ENCODE results near the gene CCDC106.

CCDC106 gene

GRCh38 chr19:55687281-55688201 lies 39.5 kb downstream of the CCDC106 start:
- DNase-seq: no peak

- DNase-seq: no peak
Measured at GRCh38 chr19:55688422-55689218, 40.6 kb downstream of the CCDC106 start.

DNA sequence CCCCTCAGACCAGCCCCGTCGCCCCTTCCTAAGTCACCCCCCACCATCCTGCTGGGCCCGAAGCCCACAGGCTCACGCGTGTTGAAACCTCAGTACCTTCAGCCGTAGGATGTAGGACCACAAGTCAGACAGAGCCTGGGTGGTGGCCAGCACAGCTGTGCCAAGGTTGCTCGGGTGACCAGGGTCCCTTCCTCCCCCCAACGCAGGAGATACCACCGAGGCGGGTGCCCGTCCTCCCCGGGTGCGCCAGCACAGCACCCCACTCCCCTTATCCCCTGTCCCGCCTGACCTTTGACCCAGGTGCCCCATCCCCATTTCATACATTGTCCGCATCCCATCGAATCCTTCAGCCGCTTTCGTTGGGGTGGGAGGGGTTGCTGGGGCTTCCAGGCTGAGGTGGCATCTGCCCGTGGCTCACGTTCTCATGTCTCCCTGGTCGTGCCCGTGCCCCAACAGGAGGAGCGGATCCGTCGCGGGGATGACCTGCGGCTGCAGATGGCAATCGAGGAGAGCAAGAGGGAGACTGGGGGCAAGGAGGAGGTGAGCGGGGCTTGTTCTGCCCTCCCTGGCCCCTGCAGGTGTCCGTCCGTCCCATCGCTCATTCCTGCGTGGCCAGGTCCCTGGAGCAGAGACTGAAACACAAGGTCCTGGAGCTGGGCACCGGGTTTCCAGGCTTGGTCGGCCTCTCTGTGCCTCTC lies 41.5 kb downstream of the CCDC106 start:
- DNase-seq: no peak

DNA sequence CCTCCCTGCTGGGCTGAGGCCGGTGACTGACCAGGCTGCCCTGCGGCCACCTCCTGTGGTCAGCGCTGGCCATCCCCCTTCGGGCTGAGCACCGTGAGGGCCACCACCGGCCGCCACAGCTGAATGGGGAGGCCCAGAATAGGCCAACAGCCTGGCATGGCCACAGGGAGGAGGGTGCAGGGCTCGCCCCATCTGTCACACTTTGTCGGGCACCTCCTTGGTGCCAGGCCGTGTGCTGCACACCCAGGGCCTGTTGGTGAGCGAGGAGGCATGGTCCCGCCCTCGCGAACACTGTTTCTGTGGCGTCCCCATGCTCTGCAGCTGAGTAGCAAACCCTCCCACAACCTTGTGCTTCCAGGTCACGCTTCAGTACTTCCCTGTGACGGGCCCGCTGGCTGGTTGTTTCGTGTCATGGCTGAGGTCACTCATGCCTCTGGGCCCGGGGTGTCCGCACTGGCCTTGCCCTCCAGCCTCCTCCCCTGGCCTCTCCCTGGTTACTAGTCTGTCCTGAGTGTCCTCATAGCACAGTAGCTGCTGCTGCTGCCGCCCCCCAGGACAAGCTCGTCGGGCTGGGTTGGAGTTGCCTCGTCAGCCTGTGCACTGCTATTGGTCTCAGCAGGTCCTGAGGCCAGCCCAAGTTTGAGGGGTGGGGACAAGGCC lies 42.2 kb downstream of the CCDC106 start:
- DNase-seq: no peak

GRCh38 chr19:55690769-55691545 lies 42.9 kb downstream of the CCDC106 start:
- no peak for DNase-seq

DNA sequence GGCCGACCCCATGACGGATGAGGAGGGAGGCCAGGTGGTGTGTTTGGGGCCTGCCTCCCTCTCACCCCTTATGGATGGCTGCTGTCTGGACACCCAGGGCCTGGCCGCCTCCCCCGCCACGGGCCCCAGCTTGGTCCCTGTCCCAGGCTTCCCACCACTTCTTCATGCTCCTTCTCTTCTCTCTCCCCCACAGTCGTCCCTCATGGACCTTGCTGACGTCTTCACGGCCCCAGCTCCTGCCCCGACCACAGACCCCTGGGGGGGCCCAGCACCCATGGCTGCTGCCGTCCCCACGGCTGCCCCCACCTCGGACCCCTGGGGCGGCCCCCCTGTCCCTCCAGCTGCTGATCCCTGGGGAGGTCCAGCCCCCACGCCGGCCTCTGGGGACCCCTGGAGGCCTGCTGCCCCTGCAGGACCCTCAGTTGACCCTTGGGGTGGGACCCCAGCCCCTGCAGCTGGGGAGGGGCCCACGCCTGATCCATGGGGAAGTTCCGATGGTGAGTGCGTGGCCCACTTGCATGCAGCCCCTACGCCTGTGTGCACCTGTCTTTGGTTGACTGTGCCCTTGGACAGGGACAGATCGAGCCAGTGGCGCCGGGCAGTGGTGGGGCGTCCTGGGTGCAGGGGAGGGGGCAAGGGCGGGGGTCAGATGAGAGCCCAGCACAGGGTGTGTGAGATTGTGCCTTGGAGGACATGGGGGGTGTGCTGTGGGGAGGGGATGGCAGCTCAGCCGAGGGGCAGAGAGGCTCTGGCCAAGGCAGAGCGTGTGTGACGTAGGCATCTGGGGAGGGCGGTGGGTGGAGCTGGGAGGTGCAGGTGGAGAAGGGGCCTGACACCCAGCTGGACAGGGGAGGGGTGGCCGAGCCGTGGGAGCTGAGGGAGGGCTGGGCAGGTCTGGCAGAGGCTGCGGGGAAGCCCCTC lies 43.8 kb downstream of the CCDC106 start:
- DNase-seq: no peak

DNA sequence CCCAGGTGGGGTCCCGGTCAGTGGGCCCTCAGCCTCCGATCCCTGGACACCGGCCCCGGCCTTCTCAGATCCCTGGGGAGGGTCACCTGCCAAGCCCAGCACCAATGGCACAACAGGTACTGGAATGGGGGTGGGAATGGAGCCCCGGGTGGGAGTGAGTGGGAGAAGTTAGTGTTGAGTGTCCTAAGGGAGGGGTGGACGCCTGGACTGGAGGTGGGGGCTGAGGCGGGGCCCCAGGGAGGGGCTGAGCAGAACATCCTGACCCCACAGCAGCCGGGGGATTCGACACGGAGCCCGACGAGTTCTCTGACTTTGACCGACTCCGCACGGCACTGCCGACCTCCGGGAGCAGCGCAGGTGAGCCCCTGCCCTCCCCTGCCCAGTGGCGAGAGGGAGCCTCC lies 44.7 kb downstream of the CCDC106 start:
- DNase-seq: no peak

- no peak for DNase-seq
Measured at GRCh38 chr19:55693336-55693974, 45.4 kb downstream of the CCDC106 start.

GRCh38 chr19:55694241-55694655 lies 46.2 kb downstream of the CCDC106 start:
- no peak for DNase-seq

- DNase-seq: no peak
Measured at GRCh38 chr19:55694656-55695491, 46.9 kb downstream of the CCDC106 start.

- no peak for DNase-seq
Measured at GRCh38 chr19:55695511-55696290, 47.7 kb downstream of the CCDC106 start.

GRCh38 chr19:55696301-55697068 lies 48.5 kb downstream of the CCDC106 start:
- DNase-seq: no peak

DNA sequence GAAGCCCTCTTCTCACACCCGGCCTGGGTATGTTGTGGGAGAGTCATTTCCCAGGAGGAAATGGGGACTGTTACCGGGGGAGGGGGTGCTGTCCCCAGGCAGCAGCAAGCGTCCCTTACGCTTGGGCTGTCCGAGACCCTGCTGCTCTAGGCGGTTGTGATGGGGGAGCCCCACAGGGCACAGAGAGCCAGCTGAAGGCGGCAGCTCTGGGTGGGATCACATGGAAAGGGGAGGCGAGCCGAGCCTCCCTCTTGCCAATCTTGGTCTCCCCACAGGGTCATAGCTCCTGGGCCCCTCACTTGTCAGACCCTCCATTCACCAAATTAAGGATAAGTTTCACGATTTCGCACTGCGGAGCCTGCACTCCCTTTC lies 49.0 kb downstream of the CCDC106 start:
- DNase-seq: no peak

DNA sequence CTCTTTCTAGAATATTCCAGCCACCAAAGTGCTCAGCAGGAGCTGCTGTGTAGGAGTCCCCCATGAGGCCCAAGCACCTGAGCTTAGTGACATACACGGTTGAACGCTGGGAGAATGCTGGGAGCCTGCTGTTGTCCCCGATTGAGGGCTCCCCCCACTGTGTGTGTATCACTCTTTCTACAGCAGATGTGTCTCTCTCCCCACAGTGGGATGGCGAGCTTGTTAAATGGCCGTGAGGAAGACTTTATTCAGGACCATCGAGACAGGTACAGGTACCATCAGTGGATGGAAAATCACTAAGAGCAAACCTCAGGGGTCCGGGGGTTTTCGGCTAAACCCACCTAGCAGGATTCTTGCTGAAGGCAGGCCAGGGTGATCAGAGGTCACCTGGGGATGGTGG lies 49.7 kb downstream of the CCDC106 start:
- no peak for DNase-seq

DNA sequence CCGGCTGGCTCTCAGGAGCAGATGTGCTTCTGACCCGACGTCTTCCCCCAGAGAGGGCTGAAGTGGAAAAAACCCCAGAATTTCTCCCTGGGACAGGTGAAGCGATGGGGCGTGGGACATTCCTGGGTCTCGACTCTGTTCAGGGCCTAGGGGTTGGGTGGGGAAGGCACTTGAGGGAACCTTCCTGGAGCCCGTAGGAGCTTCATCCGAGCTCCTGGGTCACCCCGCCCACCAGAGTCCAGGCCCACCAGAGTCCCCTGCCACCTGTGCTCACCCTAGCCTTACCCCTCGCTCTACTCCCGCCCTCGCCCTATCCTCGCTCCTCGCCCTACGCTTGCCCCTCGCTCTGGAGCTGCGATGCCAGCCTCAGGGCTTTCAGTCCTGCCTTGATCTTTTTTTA lies 50.2 kb downstream of the CCDC106 start:
- DNase-seq: no peak

DNA sequence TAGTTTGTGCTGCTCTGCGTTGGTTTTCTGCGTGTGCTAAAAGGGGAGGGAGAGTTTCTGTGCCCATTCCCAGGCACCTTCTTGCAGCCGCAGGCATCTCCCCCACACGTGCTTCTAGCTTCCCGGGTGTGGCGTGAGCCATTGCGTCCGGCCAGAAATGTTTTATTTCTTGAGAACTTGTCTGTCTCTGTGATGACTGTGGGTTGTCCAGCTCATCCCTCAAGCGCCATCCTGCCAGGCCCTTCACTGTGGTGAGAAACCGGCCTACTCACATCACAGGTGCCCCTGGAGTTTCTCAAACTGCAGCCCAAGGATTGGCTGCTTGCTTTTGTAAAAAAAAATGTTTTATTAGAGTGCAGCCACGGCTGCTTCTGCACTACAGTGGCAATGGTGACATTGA lies 51.2 kb downstream of the CCDC106 start:
- DNase-seq: no peak

- DNase-seq: no peak
Measured at GRCh38 chr19:55700813-55701212, 52.8 kb downstream of the CCDC106 start.

GRCh38 chr19:55702131-55702627 lies 54.2 kb downstream of the CCDC106 start:
- DNase-seq: no peak
